Mesenchymal stem cell (in vitro differentiated cells and primary cell): ENCODE data around the gene PIK3R5.

Source experiments
- DNase-seq: peaks from one replicate; pipeline ENCODE4 v3.0.0-alpha.2; 2013
- H2AFZ ChIP-seq: one replicate; pipeline ENCODE4 v1.6.1; 2013; ENCODE audit warnings: low read depth, mild to moderate bottlenecking, control low read depth, inconsistent platforms, low read length, moderate library complexity
- H2AK5ac ChIP-seq: 2 replicates; pipeline ENCODE4 v1.6.1; 2013; ENCODE audit warnings: low read length, moderate library complexity, mild to moderate bottlenecking, inconsistent platforms; ENCODE audit not compliant: severe bottlenecking
- H2BK120ac ChIP-seq: one replicate; pipeline ENCODE4 v1.6.1; 2013; ENCODE audit warnings: low read depth, mild to moderate bottlenecking, inconsistent platforms, low read length, moderate library complexity
- H2BK12ac ChIP-seq, 2 experiments: one replicate each; pipeline ENCODE4 v1.6.1; 2013; ENCODE audit warnings: inconsistent platforms in 2 of 2, low read length in 2 of 2, mild to moderate bottlenecking in 2 of 2, moderate library complexity in 2 of 2, control low read depth in 1 of 2
- H2BK15ac ChIP-seq: one replicate; pipeline ENCODE4 v1.6.1; 2013; ENCODE audit warnings: mild to moderate bottlenecking, low read depth, inconsistent platforms; ENCODE audit not compliant: poor library complexity, severe bottlenecking
- H2BK5ac ChIP-seq: 2 replicates; pipeline ENCODE4 v1.6.1; 2013; ENCODE audit warnings: low read depth, mild to moderate bottlenecking, low read length, control low read depth, inconsistent platforms; ENCODE audit not compliant: poor library complexity, severe bottlenecking
- H3K14ac ChIP-seq, 2 experiments: one replicate each; pipeline ENCODE4 v1.6.1; 2013; ENCODE audit warnings: inconsistent platforms in 2 of 2, low read length in 2 of 2, control low read depth in 1 of 2, mild to moderate bottlenecking in 1 of 2, moderate library complexity in 1 of 2
- H3K18ac ChIP-seq, 2 experiments: one replicate each; pipeline ENCODE4 v1.6.1; 2013; ENCODE audit warnings: inconsistent platforms in 2 of 2, low read length in 2 of 2, control low read depth in 1 of 2, low read depth in 1 of 2, mild to moderate bottlenecking in 1 of 2
- H3K23ac ChIP-seq, 2 experiments: one replicate each; pipeline ENCODE4 v1.6.1; 2013; ENCODE audit warnings: inconsistent platforms in 2 of 2, low read length in 2 of 2, mild to moderate bottlenecking in 2 of 2, moderate library complexity in 2 of 2, control low read depth in 1 of 2
- H3K27ac ChIP-seq: 2 replicates; pipeline ENCODE4 v1.5.1; 2013; ENCODE audit warnings: mild to moderate bottlenecking, moderate library complexity, low read length, control low read depth, inconsistent platforms; ENCODE audit not compliant: poor library complexity, severe bottlenecking
- H3K27me3 ChIP-seq, 2 experiments: 2 replicates each; pipeline versions ENCODE4 v1.6.1 to v1.7.0; 2013; ENCODE audit warnings: low read length in 2 of 2, mild to moderate bottlenecking in 2 of 2, moderate library complexity in 2 of 2, control low read depth in 1 of 2, inconsistent platforms in 1 of 2; ENCODE audit not compliant: control insufficient read depth in 1 of 2, insufficient read depth in 1 of 2
- H3K36me3 ChIP-seq, 2 experiments: 2 replicates each; pipeline versions ENCODE4 v1.6.1 to v1.7.0; 2013; ENCODE audit warnings: low read length in 2 of 2, control low read depth in 1 of 2, inconsistent platforms in 1 of 2, low read depth in 1 of 2, mild to moderate bottlenecking in 1 of 2; ENCODE audit not compliant: insufficient read depth in 2 of 2, control insufficient read depth in 1 of 2
- H3K4ac ChIP-seq, 2 experiments: one replicate each; pipeline ENCODE4 v1.6.1; 2013; ENCODE audit warnings: inconsistent platforms in 2 of 2, low read length in 2 of 2, mild to moderate bottlenecking in 2 of 2, moderate library complexity in 2 of 2, control low read depth in 1 of 2, low read depth in 1 of 2
- H3K4me1 ChIP-seq: 2 replicates; pipeline ENCODE4 v1.6.1; 2013; ENCODE audit warnings: low read depth, low read length, control low read depth; ENCODE audit not compliant: control insufficient read depth, insufficient read depth
- H3K4me2 ChIP-seq: 2 replicates; pipeline ENCODE4 v1.6.1; 2013; ENCODE audit warnings: low read length, mild to moderate bottlenecking, inconsistent platforms; ENCODE audit not compliant: poor library complexity, severe bottlenecking
- H3K4me3 ChIP-seq, 2 experiments: 2 replicates each; pipeline versions ENCODE4 v1.5.1 to v1.7.0; 2013; ENCODE audit warnings: low read length in 2 of 2, mild to moderate bottlenecking in 2 of 2, control low read depth in 1 of 2, low read depth in 1 of 2; ENCODE audit not compliant: insufficient read depth in 1 of 2
- H3K79me1 ChIP-seq: replicated peaks from 2 replicates; pipeline ENCODE4 v1.6.1; 2013; ENCODE audit warnings: mild to moderate bottlenecking, control low read depth, low read length, inconsistent platforms; ENCODE audit not compliant: poor library complexity, severe bottlenecking
- H3K9ac ChIP-seq: 2 replicates; pipeline ENCODE4 v1.7.0; 2013; ENCODE audit warnings: mild to moderate bottlenecking, low read length, moderate library complexity
- H3K9me3 ChIP-seq: 2 replicates; pipeline ENCODE4 v1.7.0; 2013; ENCODE audit warnings: mild to moderate bottlenecking, low read length; ENCODE audit not compliant: control insufficient read depth
- H4K8ac ChIP-seq: one replicate; pipeline ENCODE4 v1.6.1; 2013; ENCODE audit warnings: inconsistent platforms, mild to moderate bottlenecking, low read length, moderate library complexity
- H4K91ac ChIP-seq: one replicate; pipeline ENCODE4 v1.6.1; 2013; ENCODE audit warnings: mild to moderate bottlenecking, low read length, inconsistent platforms
- WGBS: methylation state at CpG from one replicate; pipeline ENCODE4 v1.1.7; 2013; ENCODE audit warnings: mixed read lengths; 5-methylcytosine and 5-hydroxymethylcytosine counted together

The PIK3R5 gene

GRCh38 chr17:8859804-8860430, 105.6 kb downstream of the PIK3R5 start:
- Histone ChIP-seq H3K9ac (no peak overlapping the region), H3K4me1 (peaks cover 19% of the 10 kb centered on the region), H4K91ac (no peak overlapping the region), H2BK15ac (no peak overlapping the region), H3K36me3 (no peaks in the 10 kb centered on the region), H3K4me2 (no peak overlapping the region), H3K4me3 (no peak overlapping the region), H3K4ac (no peak overlapping the region), H2BK5ac (no peak overlapping the region), H2BK120ac (no peak overlapping the region), H3K79me1 (no peaks in the 10 kb centered on the region), H3K18ac (no peak overlapping the region), H3K27ac (peak overlapping the region; percentile 27), H4K8ac (no peak overlapping the region), H3K27me3 (peaks cover 0 to 25% of the 10 kb centered on the region in 2 experiments), H2AK5ac (peak overlapping the region; percentile 95), H3K9me3 (no peaks in the 10 kb centered on the region), H2AFZ (no peak overlapping the region), H3K14ac (no peak overlapping the region), H3K23ac (no peak overlapping the region), H2BK12ac (peak overlapping the region in 1 of 2 experiments; percentile 43)
- DNase-seq, result no peak
- 86% methylated on average over 12 of the region's 14 CpGs for WGBS

- no peak overlapping the region for H3K4me3 ChIP-seq
- H3K27ac ChIP-seq, result peak overlapping the region; percentile 91
- H3K4me2 ChIP-seq, result no peak overlapping the region
- H3K18ac ChIP-seq, result no peak overlapping the region
- H3K4me1 ChIP-seq, result peaks cover 17% of the 10 kb centered on the region
- no peaks in the 10 kb centered on the region for H3K36me3 ChIP-seq
- no peak overlapping the region for H3K9ac ChIP-seq
- 81% methylated on average over 10 of the region's 11 CpGs for WGBS
- H2BK12ac ChIP-seq, result no peak overlapping the region
- no peak overlapping the region for H4K8ac ChIP-seq
- H3K23ac ChIP-seq, result no peak overlapping the region
- H3K79me1 ChIP-seq, result no peaks in the 10 kb centered on the region
- H2AFZ ChIP-seq, result no peak overlapping the region
- no peak overlapping the region for H2BK120ac ChIP-seq
- no peak overlapping the region for H3K4ac ChIP-seq
- H2BK5ac ChIP-seq, result peak overlapping the region; percentile 35
- H3K27me3 ChIP-seq, result peaks cover 0 to 26% of the 10 kb centered on the region in 2 experiments
- H2AK5ac ChIP-seq, result peak overlapping the region; percentile 37
- H3K14ac ChIP-seq, result no peak overlapping the region
- H2BK15ac ChIP-seq, result no peak overlapping the region
- H4K91ac ChIP-seq, result no peak overlapping the region
- peak; percentile 11 for DNase-seq
- H3K9me3 ChIP-seq, result no peaks in the 10 kb centered on the region
Measured at GRCh38 chr17:8859027-8859803, 106.3 kb downstream of the PIK3R5 start.

- Histone ChIP-seq H3K18ac (no peak overlapping the region), H2AK5ac (no peak overlapping the region), H3K4ac (no peak overlapping the region), H3K23ac (no peak overlapping the region), H3K27ac (peak overlapping the region; percentile 91), H3K36me3 (no peaks in the 10 kb centered on the region), H3K27me3 (peaks cover 0 to 26% of the 10 kb centered on the region in 2 experiments), H3K9ac (no peak overlapping the region), H4K91ac (no peak overlapping the region), H3K4me2 (peak overlapping the region; percentile 45), H3K4me3 (no peak overlapping the region), H4K8ac (no peak overlapping the region), H3K9me3 (no peaks in the 10 kb centered on the region), H3K4me1 (peaks cover 17% of the 10 kb centered on the region), H2AFZ (no peak overlapping the region), H3K14ac (no peak overlapping the region), H2BK120ac (no peak overlapping the region), H2BK12ac (no peak overlapping the region), H2BK15ac (no peak overlapping the region), H3K79me1 (no peaks in the 10 kb centered on the region), H2BK5ac (no peak overlapping the region)
- no peak for DNase-seq
- 25% methylated on average over 3 of the region's 5 CpGs for WGBS
Measured at GRCh38 chr17:8857919-8858318, 107.6 kb downstream of the PIK3R5 start.

- Histone ChIP-seq H2AFZ (no peak overlapping the region), H3K4ac (no peak overlapping the region), H3K27me3 (peaks cover 0 to 18% of the 10 kb centered on the region in 2 experiments), H3K23ac (no peak overlapping the region), H3K27ac (peak overlapping the region; percentile 91), H3K4me3 (no peak overlapping the region), H3K36me3 (no peaks in the 10 kb centered on the region), H2BK5ac (peak overlapping the region; percentile 96), H2BK12ac (no peak overlapping the region), H2BK120ac (no peak overlapping the region), H3K4me2 (peak overlapping the region; percentile 63), H2BK15ac (no peak overlapping the region), H3K79me1 (no peaks in the 10 kb centered on the region), H3K14ac (no peak overlapping the region), H3K9ac (no peak overlapping the region), H3K9me3 (no peaks in the 10 kb centered on the region), H3K4me1 (peaks cover 17% of the 10 kb centered on the region), H2AK5ac (peak overlapping the region; percentile 8), H4K91ac (no peak overlapping the region), H4K8ac (no peak overlapping the region), H3K18ac (no peak overlapping the region)
- no peak for DNase-seq
- WGBS, result 66% methylated on average over 12 of the region's 14 CpGs
Measured at GRCh38 chr17:8856869-8857575, 108.5 kb downstream of the PIK3R5 start.
